COLO829 (cell line): ENCODE data around the gene DCC.

ENCODE experiments used
- DNase-seq: peaks from one replicate; pipeline ENCODE4 v3.0.0; 2012; ENCODE audit warnings: low spot score

Gene DCC

GRCh38 chr18:53521068-53521467 lies 1181.1 kb downstream of the DCC start:
- DNase-seq, result no peak

GRCh38 chr18:53526101-53526870 lies 1186.3 kb downstream of the DCC start:
- no peak for DNase-seq

GRCh38 chr18:53527365-53527764 lies 1187.4 kb downstream of the DCC start:
- DNase-seq, result no peak

DNA sequence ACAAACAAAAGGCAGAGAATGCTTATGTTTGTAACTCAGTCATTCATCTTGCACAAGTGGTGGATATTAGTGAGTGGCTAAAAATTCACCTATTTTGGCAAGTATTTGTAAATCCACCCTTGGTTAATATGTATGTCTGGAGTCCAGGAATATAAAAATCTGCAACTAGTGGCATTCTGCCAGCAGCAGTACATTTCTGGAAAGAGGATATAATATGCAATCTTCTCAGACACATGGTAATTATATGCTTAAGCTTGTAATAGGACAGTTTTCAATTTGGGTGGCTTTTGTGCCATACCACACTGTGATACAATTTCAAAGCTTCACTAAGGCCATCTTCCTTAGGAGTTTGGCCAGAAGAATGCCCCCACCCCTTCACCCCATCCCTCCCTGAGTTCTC lies 1191.2 kb downstream of the DCC start:
- DNase-seq, result no peak

- no peak for DNase-seq
These were observed 1191.9 kb downstream of the DCC start for GRCh38 chr18:53531896-53532295.

DNA sequence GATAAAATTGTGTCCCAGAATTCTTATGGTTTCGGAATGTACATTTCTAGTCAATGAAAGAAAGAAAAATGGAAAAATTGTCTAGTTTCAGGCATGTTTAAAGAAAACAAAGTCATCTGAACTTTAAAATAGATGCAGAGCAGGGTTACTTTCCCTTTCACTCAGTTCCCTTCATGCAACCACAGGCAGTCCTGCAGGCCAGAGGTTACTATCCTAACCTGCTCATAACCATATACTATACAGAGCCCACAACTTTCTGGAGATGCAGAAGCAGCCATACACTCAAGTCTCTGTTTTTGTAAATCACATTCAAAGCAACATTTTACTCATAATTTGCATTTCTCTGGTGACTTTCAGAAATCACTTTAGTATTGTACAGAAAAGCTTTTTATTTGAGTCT lies 1194.2 kb downstream of the DCC start:
- no peak for DNase-seq

DNA sequence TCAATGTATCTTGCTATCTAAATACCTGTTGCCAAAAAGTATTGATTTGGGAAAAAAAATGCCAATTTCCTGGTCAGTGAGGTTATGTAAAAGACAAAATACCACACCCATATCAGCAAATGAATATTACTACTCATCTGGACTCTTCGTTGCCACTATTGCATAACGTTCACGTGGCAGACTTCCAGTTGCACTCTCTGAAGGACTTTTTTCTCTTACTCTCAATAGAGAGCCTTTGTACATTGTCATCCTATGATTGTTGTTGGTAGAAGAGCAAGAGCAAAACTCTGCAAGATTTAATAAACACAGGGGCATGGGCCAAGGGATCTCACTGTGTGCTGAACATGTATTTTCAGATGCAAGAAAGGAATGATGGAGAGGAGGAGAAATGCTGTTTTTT lies 1194.7 kb downstream of the DCC start:
- peak; percentile 37 for DNase-seq

DNA sequence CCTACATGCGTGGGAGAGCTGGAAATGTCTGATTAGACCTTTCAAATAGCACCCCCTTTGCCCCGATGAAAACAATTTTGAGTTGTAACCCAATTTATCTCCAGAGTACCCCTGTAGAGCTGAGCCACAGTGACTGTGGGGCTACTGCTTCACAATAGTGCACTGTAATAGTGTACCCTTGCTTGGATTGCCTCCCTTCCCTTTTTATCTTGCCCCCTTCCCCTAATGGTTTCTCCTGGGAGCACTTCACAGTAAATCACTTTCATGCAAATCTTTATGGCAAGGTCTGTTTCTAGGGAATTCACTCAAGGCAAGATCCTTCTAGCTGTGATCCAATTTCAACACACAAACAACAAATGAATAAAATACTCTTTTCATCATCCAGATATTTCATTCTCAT lies 1196.9 kb downstream of the DCC start:
- no peak for DNase-seq

DNA sequence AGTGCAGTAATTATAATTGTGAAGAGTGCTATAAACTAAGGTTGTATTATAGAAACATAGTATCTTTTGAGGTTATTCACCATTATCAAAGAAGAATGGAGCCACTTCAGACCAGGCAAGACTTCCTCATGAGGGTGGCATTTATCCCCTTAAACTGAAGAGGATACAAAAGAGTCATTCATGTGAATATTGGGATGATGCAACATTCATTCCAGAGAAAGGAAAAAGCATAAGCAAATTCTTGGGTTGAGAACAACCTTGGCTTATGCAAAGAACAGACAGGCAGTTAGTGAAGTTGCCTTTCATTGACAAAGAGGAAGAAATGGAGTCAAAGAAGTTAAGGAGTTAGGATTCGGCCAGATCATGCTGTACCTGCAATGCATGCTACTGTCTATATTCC lies 1201.9 kb downstream of the DCC start:
- DNase-seq, result peak; percentile 70

- DNase-seq, result no peak
These were observed 1203.7 kb downstream of the DCC start for GRCh38 chr18:53543711-53544110.

DNA sequence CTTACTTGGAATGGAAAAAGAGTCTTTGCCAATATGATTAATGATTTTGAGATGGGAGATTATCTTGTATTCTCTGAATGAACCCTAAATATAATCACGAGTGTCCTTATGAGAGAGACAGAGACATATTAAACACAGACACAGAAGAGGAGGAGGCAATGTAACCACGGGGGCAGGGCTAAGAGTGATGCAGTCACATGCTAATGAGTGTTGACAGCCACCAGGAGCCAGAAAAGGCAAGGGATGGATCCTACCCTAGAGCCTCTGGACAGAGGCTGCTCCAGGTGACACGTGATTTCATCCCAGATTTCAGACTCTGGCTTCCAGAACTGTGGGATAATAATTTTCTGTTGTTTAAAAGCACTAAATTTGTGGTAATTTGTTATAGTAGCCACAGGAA lies 1204.9 kb downstream of the DCC start:
- no peak for DNase-seq

GRCh38 chr18:53551868-53552426 lies 1212.0 kb downstream of the DCC start:
- no peak for DNase-seq

GRCh38 chr18:53553030-53553429 lies 1213.0 kb downstream of the DCC start:
- no peak for DNase-seq

DNA sequence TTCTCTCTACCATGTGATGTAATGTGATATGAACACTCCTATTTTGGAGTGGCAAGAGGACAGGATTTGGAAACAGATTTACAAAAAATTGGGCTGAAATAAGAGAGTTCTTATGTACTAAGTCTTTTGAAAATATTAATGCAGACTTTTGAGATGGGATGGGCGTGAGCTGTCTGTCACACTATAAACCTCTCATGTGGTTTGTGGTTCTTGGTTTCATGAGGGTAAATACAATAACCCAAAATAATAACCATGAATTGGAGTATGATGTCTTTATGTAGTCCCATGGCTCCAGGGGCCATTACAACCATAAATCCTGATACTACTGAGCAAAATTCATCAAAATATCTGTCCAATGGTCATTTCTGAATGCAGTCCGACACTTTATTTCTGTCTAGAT lies 1216.5 kb downstream of the DCC start:
- no peak for DNase-seq

DNA sequence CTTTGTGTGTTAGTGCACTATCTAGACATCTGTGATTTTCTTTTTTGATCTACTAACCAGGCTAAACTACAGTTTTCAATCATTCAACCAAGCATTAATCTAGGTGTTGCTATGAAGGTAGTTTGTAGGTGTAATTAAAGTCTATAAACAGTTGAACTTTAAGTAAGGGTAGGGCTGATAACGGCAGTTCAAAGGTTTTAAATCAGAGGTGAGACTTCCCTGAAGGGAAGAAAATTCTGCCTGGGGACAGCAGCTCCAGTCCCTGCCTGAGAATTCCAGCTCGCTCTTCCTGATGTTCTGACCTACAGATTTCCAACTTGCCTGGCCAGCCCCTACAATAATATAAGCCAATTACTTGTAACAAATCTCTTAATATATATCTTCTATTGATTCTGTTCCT lies 1220.5 kb downstream of the DCC start:
- DNase-seq, result no peak

- no peak for DNase-seq
These were observed 1226.6 kb downstream of the DCC start for GRCh38 chr18:53566626-53567025.

DNA sequence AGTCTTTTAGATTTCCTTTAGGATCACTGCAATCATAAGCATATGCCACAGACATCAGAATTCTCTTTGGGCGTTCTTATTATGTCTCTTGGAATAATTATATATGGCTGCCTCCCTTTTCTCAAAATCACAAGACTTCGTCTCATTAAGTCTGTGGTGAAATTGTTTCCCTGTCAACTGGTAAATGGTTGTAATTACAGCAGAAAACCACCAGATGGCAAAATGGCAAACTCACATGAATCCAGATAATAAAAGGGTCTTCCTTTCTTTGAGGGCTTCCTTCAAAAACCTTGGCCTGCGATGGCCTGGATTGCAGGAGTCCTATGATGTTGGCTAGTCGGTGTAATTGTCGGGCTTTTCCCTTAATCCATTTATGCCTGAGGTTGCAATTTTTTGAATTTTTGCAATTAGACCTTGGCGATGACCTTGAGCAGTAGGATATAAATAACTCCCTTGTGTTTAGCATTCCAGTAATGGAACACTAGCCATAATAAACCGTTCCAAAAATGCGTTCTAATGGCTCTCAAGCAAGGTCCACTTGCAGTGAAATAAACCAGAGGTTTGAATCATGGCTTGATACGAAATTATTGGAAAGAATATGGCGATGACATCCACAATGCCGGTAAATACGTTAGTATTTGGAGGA lies 1228.1 kb downstream of the DCC start:
- peak; percentile 39 for DNase-seq
